ENCODE data around the gene ATF4. TPM values are rescaled to one million over a fixed set of nuclear protein-coding genes. Genes with fewer than 3 reads are reported as not detected.

The ATF4 gene
- total RNA-seq (2021; ENCODE audit: unreplicated experiment), result 608 TPM
- 588 and 690 TPM in 2 replicates for polyA plus RNA-seq (2012)
- percentile 100 among the genes with signal in this experiment for Bru-seq, nascent RNA
- percentile 100 among the genes with signal in this experiment for BruChase-seq, experiment 1, labeled RNA remaining after a 6-hour chase
- percentile 100 among the genes with signal in this experiment for BruChase-seq, experiment 2, labeled RNA remaining after a 2-hour chase
- long read RNA-seq, transcript ATF4-202 (3 exons, 1,419 nt), result major isoform, 139 of 720 reads
- long read RNA-seq, transcript ATF4-201 (2 exons, 2,019 nt), result minor isoform, 44 of 720 reads
- long read RNA-seq, partial matches to known transcripts, result 1 of 720 reads
- long read RNA-seq, other reads (novel, unspliced or antisense), result 536 of 720 reads

GRCh38 chr22:39520226-39521105 is at the start of gene ATF4:
TSS of gene ATF4 (plus strand) at chr22:39520562. CDS start at chr22:39521446, 884 bp downstream.
- H3K36me3 ChIP-seq (ENCODE audit: control insufficient read depth in 1 of 2, insufficient read depth in 2 of 2, low read length in 2 of 2), result peaks cover 23 to 53% of the 10 kb centered on the region in 2 experiments; a peak in 3 of 4 replicates
- intact Hi-C loops (cut with micrococcal nuclease), result loop anchor here (2.0 to 5.0 kb wide), 2 partner anchors 18 to 203 kb away; partner anchors contain the start of genes MIEF1 and RPL3
- no TSS peak for BruUV-seq (replicated peaks)
- peak; percentile 35 for ATAC-seq
- peaks cover 16% of the 10 kb centered on the region; the same call in 1 of the 2 replicates for H4K20me1 ChIP-seq (ENCODE audit: insufficient read depth)
- peaks cover 56% of the 10 kb centered on the region for H3K79me2 ChIP-seq (ENCODE audit: insufficient read depth, low read length)
- TF ChIP-seq TCF7L2 (IDR thresholded peaks at IDR 0.05; ENCODE audit: borderline replicate concordance, extremely low read depth, insufficient read depth, insufficient read length), result peak; percentile 39
- no peak for TF ChIP-seq MAX (IDR thresholded peaks at IDR 0.05)
- TF ChIP-seq POLR2A (IDR thresholded peaks at IDR 0.05; ENCODE audit: borderline replicate concordance, extremely low read depth, insufficient read depth, insufficient read length), result peak; percentile 98
- TF ChIP-seq ZFX (IDR thresholded peaks at IDR 0.05), result peak; percentile 37; the same call in 1 of the 2 replicates
- TF ChIP-seq ZNF274 (IDR thresholded peaks at IDR 0.05; ENCODE audit: low read depth, low read length), result no peak
- TF ChIP-seq YY1 (IDR thresholded peaks at IDR 0.05; ENCODE audit: extremely low read depth, insufficient replicate concordance, low read depth, low read length), result peak; percentile 95
- no peak for TF ChIP-seq REST (IDR thresholded peaks at IDR 0.05; ENCODE audit: low read depth)
- no peak for TF ChIP-seq EGR1 (IDR thresholded peaks at IDR 0.05; ENCODE audit: low read depth)
- no peak for TF ChIP-seq CBX3 (IDR thresholded peaks at IDR 0.05; ENCODE audit: low read depth)
- TF ChIP-seq EZH2 (IDR thresholded peaks at IDR 0.05), result no peak
- TF ChIP-seq POLR2AphosphoS5 (IDR thresholded peaks at IDR 0.05; ENCODE audit: low read depth, low read length), result peak; percentile 98
- peaks cover 17 to 41% of the 10 kb centered on the region in 2 experiments for H3K4me1 ChIP-seq (ENCODE audit: control insufficient read depth in 1 of 2, insufficient read depth in 2 of 2, low read length in 2 of 2)
- peak within 1 kb of the TSS; percentile 99 for H3K27ac ChIP-seq (ENCODE audit: low read depth, low read length)
- peak within 1 kb of the TSS; percentile 96 for H3K9ac ChIP-seq (ENCODE audit: low read length)
- ChIA-PET RAD21 (ENCODE audit: low non-redundant PET in 1 of 2, low total read pairs in 2 of 2, uncharacterized antibody in 2 of 2, unreplicated experiment in 2 of 2) (interaction anchor here (0.7 to 1.0 kb wide), 2 partner anchors 18 to 19 kb away, joined by 3 read pairs; partner anchors contain the start of gene MIEF1 (in 2 of the 2)), POLR2A (interaction anchor here (0.7 to 1.3 kb wide), 20 partner anchors 8 to 630 kb away, joined by 3 to 37 read pairs (median 4); partner anchors contain the start of genes MIEF1, RPL3 and RPS19BP1), CTCF (interaction anchor here (0.7 to 1.2 kb wide), 4 partner anchors 9 to 516 kb away, joined by 3 to 13 read pairs (median 4); no protein-coding TSS in a partner anchor)
- DNase-seq (ENCODE audit: low read depth, low spot score), result peak; percentile 99
- H3K27me3 ChIP-seq (ENCODE audit: insufficient read depth, low read length), result no peaks in the 10 kb centered on the region
- H3K4me3 ChIP-seq (replicated peaks in 1 of 2; ENCODE audit: low read depth in 1 of 2, low read length in 2 of 2), result peak within 1 kb of the TSS; percentile 85 to 92
- no peaks in the 10 kb centered on the region for H3K9me2 ChIP-seq (ENCODE audit: insufficient read depth)
- no peak within 1 kb of the TSS for H2AFZ ChIP-seq (ENCODE audit: low read depth, low read length, poor library complexity, severe bottlenecking)
- H3K9me3 ChIP-seq (ENCODE audit: control insufficient read depth in 1 of 2, insufficient read depth in 1 of 2, low read depth in 1 of 2, low read length in 2 of 2), result no peaks in the 10 kb centered on the region
- H3K4me2 ChIP-seq (ENCODE audit: low read length), result peak within 1 kb of the TSS; percentile 75
